Measurements from ENCODE around the gene ZNF506.

- TF ChIP-seq CTCF (IDR thresholded peaks at IDR 0.05), result peak in 1 of 3 experiments; percentile 29
- no peak for TF ChIP-seq POLR2A (IDR thresholded peaks at IDR 0.05)
These were observed 45.1 kb downstream of the ZNF506 start for GRCh38 chr19:19776206-19777008.

Measured in testis (tissue), 2 donors.